ENCODE results near the gene AIDA.

AIDA gene

DNA sequence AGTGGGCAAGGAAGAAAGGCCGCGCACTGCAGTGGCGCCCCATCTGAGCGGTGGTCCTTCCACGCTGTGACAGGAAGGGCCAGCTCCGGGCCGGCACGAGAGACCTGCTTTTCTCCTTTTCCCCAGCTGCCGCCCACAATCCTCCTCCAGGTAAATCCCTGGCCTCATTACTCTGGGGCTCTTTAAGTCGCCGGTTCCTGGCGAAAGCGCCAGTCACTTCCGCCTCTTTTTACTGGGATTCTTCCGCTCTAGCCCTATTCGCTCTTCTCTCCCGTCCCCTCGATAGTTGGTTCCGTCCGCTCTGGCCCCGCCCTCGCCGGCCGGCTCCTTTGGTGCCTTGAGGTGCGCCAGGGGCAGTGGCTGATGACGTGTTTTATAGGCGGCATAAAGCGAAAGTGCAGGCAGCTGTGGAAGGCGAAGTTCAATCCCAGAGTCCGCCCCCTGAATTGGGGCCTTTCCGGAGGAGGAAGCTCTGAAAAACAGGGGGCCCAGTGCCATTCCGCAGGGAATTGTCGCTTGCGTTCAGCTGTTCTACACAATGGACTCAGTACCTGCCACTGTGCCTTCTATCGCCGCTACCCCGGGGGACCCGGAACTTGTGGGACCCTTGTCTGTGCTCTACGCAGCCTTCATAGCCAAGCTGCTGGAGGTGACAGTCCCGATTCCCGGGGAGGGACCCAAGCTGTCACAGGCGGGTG lies 68.2 kb downstream of the AIDA start (continued):
- TF ChIP-seq, protein P1, sequence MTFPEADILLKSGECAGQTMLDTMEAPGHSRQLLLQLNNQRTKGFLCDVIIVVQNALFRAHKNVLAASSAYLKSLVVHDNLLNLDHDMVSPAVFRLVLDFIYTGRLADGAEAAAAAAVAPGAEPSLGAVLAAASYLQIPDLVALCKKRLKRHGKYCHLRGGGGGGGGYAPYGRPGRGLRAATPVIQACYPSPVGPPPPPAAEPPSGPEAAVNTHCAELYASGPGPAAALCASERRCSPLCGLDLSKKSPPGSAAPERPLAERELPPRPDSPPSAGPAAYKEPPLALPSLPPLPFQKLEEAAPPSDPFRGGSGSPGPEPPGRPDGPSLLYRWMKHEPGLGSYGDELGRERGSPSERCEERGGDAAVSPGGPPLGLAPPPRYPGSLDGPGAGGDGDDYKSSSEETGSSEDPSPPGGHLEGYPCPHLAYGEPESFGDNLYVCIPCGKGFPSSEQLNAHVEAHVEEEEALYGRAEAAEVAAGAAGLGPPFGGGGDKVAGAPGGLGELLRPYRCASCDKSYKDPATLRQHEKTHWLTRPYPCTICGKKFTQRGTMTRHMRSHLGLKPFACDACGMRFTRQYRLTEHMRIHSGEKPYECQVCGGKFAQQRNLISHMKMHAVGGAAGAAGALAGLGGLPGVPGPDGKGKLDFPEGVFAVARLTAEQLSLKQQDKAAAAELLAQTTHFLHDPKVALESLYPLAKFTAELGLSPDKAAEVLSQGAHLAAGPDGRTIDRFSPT (tag by site-specific recombination; IDR thresholded peaks at IDR 0.05): peak; percentile 42; the same call in 1 of the 2 replicates
- TF ChIP-seq, protein P2, sequence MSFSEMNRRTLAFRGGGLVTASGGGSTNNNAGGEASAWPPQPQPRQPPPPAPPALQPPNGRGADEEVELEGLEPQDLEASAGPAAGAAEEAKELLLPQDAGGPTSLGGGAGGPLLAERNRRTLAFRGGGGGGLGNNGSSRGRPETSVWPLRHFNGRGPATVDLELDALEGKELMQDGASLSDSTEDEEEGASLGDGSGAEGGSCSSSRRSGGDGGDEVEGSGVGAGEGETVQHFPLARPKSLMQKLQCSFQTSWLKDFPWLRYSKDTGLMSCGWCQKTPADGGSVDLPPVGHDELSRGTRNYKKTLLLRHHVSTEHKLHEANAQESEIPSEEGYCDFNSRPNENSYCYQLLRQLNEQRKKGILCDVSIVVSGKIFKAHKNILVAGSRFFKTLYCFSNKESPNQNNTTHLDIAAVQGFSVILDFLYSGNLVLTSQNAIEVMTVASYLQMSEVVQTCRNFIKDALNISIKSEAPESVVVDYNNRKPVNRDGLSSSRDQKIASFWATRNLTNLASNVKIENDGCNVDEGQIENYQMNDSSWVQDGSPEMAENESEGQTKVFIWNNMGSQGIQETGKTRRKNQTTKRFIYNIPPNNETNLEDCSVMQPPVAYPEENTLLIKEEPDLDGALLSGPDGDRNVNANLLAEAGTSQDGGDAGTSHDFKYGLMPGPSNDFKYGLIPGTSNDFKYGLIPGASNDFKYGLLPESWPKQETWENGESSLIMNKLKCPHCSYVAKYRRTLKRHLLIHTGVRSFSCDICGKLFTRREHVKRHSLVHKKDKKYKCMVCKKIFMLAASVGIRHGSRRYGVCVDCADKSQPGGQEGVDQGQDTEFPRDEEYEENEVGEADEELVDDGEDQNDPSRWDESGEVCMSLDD (tag by site-specific recombination; IDR thresholded peaks at IDR 0.05): no peak
- TF ChIP-seq ZNF76 (tag by site-specific recombination; IDR thresholded peaks at IDR 0.05; ENCODE audit: borderline replicate concordance, low read depth) (peak; percentile 79), ZNF10 (tag by site-specific recombination; IDR thresholded peaks at IDR 0.05) (no peak), EGR2 (tag by site-specific recombination; IDR thresholded peaks at IDR 0.05; ENCODE audit: low read depth) (peak; percentile 83), ZNF433 (tag by site-specific recombination; IDR thresholded peaks at IDR 0.05; ENCODE audit: low read depth) (no peak), ZNF223 (tag by site-specific recombination; IDR thresholded peaks at IDR 0.05) (no peak), PRDM1 (tag by site-specific recombination; IDR thresholded peaks at IDR 0.05) (peak; percentile 94), ZNF544 (tag by site-specific recombination; IDR thresholded peaks at IDR 0.05) (no peak), GLI2 (tag by site-specific recombination; IDR thresholded peaks at IDR 0.05; ENCODE audit: borderline replicate concordance, low read depth) (no peak), MYNN (tag by site-specific recombination; IDR thresholded peaks at IDR 0.05; ENCODE audit: borderline replicate concordance) (no peak), ZFP37 (tag by site-specific recombination; IDR thresholded peaks at IDR 0.05) (peak; percentile 35), KLF1 (tag by site-specific recombination; IDR thresholded peaks at IDR 0.05) (peak; percentile 34; the same call in 1 of the 2 replicates), ZBTB17 (tag by site-specific recombination; IDR thresholded peaks at IDR 0.05) (peak; percentile 96), SP3 (tag by site-specific recombination; IDR thresholded peaks at IDR 0.05) (peak; percentile 89), YY2 (tag by site-specific recombination; IDR thresholded peaks at IDR 0.05) (no peak), ZNF248 (tag by site-specific recombination; IDR thresholded peaks at IDR 0.05) (no peak), ZNF585B (tag by site-specific recombination; IDR thresholded peaks at IDR 0.05) (no peak), KLF8 (tag by site-specific recombination; IDR thresholded peaks at IDR 0.05) (peak; percentile 67; the same call in 1 of the 2 replicates), ZNF16 (tag by site-specific recombination; IDR thresholded peaks at IDR 0.05; ENCODE audit: low read depth) (no peak), ZFHX2 (tag by site-specific recombination; conservative IDR thresholded peaks at IDR 0.05) (peak; percentile 89), ZNF155 (tag by site-specific recombination; IDR thresholded peaks at IDR 0.05) (no peak), ZNF157 (tag by site-specific recombination; IDR thresholded peaks at IDR 0.05) (no peak), ZNF777 (tag by site-specific recombination; IDR thresholded peaks at IDR 0.05; ENCODE audit: borderline replicate concordance) (no peak)
- TF ChIP-seq, protein P3, sequence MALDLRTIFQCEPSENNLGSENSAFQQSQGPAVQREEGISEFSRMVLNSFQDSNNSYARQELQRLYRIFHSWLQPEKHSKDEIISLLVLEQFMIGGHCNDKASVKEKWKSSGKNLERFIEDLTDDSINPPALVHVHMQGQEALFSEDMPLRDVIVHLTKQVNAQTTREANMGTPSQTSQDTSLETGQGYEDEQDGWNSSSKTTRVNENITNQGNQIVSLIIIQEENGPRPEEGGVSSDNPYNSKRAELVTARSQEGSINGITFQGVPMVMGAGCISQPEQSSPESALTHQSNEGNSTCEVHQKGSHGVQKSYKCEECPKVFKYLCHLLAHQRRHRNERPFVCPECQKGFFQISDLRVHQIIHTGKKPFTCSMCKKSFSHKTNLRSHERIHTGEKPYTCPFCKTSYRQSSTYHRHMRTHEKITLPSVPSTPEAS (tag by site-specific recombination; IDR thresholded peaks at IDR 0.05): no peak
- TF ChIP-seq, protein P4, sequence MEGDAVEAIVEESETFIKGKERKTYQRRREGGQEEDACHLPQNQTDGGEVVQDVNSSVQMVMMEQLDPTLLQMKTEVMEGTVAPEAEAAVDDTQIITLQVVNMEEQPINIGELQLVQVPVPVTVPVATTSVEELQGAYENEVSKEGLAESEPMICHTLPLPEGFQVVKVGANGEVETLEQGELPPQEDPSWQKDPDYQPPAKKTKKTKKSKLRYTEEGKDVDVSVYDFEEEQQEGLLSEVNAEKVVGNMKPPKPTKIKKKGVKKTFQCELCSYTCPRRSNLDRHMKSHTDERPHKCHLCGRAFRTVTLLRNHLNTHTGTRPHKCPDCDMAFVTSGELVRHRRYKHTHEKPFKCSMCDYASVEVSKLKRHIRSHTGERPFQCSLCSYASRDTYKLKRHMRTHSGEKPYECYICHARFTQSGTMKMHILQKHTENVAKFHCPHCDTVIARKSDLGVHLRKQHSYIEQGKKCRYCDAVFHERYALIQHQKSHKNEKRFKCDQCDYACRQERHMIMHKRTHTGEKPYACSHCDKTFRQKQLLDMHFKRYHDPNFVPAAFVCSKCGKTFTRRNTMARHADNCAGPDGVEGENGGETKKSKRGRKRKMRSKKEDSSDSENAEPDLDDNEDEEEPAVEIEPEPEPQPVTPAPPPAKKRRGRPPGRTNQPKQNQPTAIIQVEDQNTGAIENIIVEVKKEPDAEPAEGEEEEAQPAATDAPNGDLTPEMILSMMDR (tag by site-specific recombination; IDR thresholded peaks at IDR 0.05): peak; percentile 35
- TF ChIP-seq, protein P5, sequence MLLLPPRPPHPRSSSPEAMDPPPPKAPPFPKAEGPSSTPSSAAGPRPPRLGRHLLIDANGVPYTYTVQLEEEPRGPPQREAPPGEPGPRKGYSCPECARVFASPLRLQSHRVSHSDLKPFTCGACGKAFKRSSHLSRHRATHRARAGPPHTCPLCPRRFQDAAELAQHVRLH (tag by site-specific recombination; IDR thresholded peaks at IDR 0.05): no peak
- TF ChIP-seq, protein P6, sequence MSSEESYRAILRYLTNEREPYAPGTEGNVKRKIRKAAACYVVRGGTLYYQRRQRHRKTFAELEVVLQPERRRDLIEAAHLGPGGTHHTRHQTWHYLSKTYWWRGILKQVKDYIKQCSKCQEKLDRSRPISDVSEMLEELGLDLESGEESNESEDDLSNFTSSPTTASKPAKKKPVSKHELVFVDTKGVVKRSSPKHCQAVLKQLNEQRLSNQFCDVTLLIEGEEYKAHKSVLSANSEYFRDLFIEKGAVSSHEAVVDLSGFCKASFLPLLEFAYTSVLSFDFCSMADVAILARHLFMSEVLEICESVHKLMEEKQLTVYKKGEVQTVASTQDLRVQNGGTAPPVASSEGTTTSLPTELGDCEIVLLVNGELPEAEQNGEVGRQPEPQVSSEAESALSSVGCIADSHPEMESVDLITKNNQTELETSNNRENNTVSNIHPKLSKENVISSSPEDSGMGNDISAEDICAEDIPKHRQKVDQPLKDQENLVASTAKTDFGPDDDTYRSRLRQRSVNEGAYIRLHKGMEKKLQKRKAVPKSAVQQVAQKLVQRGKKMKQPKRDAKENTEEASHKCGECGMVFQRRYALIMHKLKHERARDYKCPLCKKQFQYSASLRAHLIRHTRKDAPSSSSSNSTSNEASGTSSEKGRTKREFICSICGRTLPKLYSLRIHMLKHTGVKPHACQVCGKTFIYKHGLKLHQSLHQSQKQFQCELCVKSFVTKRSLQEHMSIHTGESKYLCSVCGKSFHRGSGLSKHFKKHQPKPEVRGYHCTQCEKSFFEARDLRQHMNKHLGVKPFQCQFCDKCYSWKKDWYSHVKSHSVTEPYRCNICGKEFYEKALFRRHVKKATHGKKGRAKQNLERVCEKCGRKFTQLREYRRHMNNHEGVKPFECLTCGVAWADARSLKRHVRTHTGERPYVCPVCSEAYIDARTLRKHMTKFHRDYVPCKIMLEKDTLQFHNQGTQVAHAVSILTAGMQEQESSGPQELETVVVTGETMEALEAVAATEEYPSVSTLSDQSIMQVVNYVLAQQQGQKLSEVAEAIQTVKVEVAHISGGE (tag by site-specific recombination; conservative IDR thresholded peaks at IDR 0.05; ENCODE audit: low read depth): peak; percentile 89
